Cortex of kidney (tissue), 1 donor: ENCODE data around the gene MSRB3.
"Not testable (repeated sequence)": the region's sequence is repeated elsewhere in the genome, so short reads cannot be mapped to it uniquely, and the experiment has no call there.

Experiments
- DNase-seq: peaks from one replicate; lab custom pipeline; 2025; lab: John Stamatoyannopoulos, UW

The MSRB3 gene

GRCh38 chr12:65458718-65459117 lies 180.2 kb downstream of the MSRB3 start:
- no peak for DNase-seq

GRCh38 chr12:65459545-65459944 lies 181.1 kb downstream of the MSRB3 start:
- no peak for DNase-seq

DNA sequence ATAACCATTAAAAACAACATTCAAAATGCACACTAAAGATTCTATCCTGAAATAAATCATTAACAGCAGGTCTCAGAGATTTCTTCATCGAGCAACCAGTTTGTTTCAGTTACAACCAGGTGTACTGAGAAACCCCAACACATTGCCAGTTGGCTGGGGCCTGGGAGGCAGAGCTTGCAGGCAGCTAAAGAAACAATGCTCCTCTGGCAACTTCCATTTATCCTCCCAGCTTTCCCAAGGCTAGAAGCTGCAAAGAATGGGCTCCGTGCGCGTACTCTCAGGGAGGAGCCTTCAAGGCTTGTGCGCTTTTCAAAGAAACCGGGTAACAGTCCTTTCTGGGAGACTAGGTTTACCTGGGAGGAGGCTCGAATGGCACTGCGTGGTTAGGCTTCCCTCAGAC lies 181.6 kb downstream of the MSRB3 start:
- no peak for DNase-seq

GRCh38 chr12:65461017-65461416 lies 182.5 kb downstream of the MSRB3 start:
- DNase-seq: no peak

GRCh38 chr12:65462484-65462883 lies 184.0 kb downstream of the MSRB3 start:
- no peak for DNase-seq

DNA sequence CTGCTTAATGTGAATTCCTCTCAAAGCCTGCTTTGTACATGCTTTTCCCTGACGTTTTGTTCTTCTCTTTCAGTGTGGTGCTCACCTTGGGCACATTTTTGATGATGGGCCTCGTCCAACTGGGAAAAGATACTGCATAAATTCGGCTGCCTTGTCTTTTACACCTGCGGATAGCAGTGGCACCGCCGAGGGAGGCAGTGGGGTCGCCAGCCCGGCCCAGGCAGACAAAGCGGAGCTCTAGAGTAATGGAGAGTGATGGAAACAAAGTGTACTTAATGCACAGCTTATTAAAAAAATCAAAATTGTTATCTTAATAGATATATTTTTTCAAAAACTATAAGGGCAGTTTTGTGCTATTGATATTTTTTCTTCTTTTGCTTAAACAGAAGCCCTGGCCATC lies 184.6 kb downstream of the MSRB3 start:
- DNase-seq: no peak

DNA sequence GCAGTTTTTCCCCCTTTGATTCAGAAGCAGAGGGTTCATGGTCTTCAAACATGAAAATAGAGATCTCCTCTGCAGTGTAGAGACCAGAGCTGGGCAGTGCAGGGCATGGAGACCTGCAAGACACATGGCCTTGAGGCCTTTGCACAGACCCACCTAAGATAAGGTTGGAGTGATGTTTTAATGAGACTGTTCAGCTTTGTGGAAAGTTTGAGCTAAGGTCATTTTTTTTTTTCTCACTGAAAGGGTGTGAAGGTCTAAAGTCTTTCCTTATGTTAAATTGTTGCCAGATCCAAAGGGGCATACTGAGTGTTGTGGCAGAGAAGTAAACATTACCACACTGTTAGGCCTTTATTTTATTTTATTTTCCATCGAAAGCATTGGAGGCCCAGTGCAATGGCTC lies 185.1 kb downstream of the MSRB3 start:
- no peak for DNase-seq

DNA sequence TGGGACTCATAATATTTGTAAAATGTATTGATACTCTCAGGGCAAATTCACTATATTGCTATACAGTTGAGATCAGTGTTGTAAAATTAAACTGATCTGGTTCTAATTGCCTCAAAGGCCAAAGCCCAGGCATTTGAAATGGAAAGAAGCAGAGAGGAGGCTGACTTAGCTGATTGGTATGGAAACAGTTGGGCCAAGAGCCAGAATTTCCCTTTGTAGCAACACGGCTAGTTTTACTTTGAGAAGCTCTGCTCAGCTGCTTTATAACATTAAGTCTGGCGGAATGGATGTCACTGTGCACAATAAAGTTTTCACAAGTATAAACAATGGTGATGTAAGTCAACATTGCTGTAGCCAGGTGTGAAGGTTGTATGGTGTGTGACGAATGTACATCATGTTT lies 186.4 kb downstream of the MSRB3 start:
- no peak for DNase-seq

GRCh38 chr12:65465766-65466547 lies 187.5 kb downstream of the MSRB3 start:
- DNase-seq: no peak

GRCh38 chr12:65466911-65467310 lies 188.4 kb downstream of the MSRB3 start:
- DNase-seq: no peak

DNA sequence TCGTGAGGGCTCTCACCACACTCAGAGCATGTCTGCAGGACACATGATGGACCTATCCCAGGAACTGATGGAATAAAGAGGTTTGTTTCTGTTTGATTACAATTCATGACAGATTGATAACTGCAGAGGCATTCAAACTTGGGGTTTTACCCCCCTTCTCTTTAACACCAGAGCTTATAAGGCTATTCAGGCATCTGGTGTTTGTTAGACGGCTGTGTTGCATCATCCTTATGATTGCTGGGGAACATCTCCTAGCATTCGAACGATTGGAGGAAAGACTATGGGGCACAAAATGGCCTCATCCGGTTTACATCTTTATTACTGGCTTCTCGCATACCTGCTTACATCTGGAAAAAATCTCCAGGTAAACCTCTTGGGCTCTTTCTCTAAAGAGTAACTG lies 191.8 kb downstream of the MSRB3 start:
- DNase-seq: no peak

GRCh38 chr12:65472079-65472478 lies 193.6 kb downstream of the MSRB3 start:
- no peak for DNase-seq

GRCh38 chr12:65474831-65475230 lies 196.3 kb downstream of the MSRB3 start:
- DNase-seq: no peak

DNA sequence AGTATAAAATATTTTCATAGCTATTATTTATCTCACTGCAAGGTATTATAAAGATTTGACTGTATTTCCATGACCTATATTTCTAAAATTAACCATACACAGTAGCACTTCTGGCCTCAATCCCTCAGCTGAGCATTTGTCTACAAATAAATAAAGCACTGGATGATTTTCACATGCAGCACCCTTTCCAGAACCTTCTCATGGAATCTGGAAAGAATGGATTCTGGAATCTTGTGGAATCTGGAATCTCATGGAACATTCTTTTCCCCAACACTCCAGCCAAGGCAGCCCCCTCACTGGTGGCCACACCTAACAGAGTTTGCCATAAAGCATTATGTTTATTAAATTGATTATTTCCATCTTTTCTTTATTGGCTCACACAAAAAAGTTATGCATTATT lies 199.2 kb downstream of the MSRB3 start:
- DNase-seq: no peak

DNA sequence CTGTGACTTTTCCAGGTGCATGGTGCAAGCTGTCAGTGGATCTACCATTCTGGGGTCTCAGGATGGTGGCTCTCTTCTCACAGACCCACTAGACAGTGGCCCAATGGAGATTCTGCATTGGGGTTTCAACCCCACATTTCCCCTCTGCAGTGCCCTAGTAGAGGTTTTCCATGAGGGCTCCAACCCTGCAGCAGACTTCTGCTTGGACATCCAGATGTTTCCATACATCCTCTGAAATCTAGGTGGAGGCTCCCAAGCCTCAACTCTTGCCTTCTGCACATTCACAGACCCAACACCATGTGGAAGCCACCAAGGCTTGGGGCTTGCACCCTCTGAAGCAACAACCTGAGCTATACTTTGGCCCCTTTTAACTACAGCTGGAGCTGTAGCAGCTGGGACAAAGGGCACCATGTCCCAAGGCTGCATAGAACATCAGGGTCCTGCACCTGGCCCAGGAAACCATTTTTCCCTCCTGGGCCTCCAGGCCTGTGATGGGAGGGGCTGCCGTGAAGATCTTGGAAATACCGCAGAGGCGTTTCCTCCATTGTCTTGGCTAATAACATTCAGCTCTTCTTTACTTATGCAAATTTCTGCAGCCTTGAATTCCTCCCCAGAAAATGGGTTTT lies 205.5 kb downstream of the MSRB3 start:
- DNase-seq: not testable (repeated sequence)

DNA sequence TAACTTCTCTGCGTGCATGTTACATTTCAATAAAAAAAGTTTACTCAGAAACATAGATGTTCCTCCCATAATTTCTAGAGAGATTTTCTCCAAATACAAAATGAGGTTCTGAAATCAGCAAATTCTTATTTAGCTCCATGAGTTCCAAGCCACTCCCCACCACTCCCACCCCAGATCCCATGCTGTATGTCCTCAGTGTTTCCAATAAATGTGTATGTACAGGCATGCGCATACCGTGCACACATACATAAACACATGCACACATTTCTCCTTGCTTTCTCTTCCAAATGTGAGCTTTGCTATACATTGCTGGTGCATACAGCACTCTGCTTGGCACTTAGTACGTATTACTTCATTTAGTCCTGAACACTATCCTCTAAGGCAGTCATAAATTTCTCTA lies 209.7 kb downstream of the MSRB3 start:
- no peak for DNase-seq

GRCh38 chr12:65490250-65490649 lies 211.8 kb downstream of the MSRB3 start:
- no peak for DNase-seq

DNA sequence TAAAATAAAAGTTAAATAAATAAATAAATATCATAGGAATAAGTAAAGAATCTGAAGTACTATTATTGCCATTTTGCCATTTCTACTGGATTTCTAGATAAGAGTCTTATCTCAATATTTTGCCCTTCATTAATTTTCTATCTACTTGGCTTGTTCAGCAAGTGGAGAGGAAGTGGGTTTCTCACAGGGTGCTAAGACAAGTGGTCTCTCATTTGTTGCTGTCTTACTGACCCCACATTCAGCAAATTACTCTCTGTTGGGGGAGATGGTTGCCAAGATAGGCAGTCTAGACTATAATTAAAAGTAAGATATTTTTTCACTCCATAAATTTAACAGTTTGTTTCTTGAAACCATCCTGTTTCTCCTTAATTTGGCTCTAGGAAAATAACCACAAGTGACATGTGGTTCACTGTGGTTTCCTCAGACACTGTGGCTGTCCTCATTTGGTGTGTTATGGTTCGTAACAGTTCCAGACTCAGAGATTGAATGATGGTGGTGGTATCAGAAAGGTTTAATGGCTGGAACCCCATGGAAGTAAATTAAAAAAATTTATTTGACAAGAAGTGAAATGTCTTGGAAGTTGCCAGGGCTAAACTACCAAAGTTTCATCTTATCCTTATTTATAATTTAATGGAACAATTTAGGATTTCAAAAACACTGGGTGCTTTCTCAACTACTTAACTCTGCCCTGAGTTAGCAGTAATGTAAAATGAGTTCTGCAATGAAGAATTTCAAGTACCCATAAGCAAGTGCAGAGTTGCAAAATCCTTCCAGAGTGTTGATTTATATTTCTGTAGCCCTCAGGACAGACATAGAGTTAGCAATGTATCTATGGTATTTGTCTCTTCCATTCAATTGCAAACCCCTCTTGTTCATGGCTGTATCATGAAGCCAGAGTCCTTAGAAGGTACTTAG lies 214.8 kb downstream of the MSRB3 start:
- no peak for DNase-seq

DNA sequence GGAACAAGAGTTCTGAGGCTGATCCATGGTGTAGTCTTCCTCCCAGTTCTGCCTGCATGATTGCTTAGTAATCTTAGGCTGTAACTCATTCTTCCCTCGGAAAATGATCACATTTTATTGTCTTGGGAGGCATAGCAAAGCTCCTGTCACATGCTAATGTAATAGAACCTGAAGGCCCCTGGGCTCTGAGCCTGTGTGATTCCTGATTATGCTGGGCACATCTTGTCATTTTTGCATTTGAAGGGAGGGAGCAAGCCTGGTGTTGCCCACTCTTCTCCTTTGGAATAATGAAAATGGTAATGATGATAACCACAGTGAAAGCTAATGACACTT lies 215.4 kb downstream of the MSRB3 start:
- DNase-seq: no peak

DNA sequence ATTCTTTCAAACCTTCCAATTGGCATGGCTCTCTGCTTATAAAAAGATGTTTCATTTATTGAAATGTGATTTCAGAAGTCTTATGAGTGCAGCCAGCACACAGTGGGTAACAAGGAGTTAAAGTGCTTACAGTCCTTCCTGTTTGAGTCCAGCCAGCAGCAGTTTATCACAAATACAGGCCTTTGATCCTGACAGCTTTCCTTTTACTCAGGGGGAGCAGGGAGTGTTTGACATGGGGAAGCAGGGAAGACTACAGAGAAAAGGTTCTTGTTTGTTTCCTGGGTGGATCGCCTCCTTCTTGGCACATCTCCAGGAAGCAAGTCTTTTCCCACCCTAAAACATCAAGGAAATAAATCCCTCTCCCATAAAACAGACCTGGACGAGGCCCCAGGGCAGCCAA lies 216.1 kb downstream of the MSRB3 start:
- no peak for DNase-seq

- no peak for DNase-seq
Observed at GRCh38 chr12:65495233-65495632, 216.8 kb downstream of the MSRB3 start.

DNA sequence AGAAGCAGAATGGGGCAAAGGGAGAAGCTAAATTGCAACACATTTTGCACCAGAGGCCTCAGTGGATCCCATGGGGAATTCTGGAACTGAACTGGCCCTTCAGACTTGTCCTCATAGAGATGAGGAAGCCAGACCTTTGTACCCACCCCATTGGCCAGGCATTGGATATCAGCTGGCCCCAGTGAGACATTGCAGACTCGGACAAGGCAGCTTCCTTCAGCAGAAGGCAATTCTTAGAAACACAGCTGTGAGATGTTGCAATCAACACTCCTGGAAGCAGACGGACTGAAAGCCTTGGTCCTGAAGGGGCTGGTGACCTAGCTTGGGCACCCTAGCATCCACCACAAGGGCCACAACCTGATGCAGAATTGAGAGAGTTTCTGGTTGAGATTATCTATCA lies 218.1 kb downstream of the MSRB3 start:
- no peak for DNase-seq

- no peak for DNase-seq
Observed at GRCh38 chr12:65497660-65498059, 219.2 kb downstream of the MSRB3 start.
